Prostate gland (tissue), 2 donors: Measurements from ENCODE around the gene GPR4. TPM values are rescaled to one million over a fixed set of nuclear protein-coding genes. Genes with fewer than 3 reads are reported as not detected.
A peak's percentile ranks its signal among the peaks of the same experiment; 100 is the strongest.

Experiments
- DNase-seq: peaks from one replicate; pipeline ENCODE4 v3.0.0-alpha.2; 2019; ENCODE audit warnings: low spot score
- H3K27ac ChIP-seq, 2 donors: fragments of 200-600 bp; sonication (generic); 2 replicates each; pipeline ENCODE4 v1.5.1; 2017 to 2019
- H3K27me3 ChIP-seq: fragments of 200-600 bp; sonication (generic); replicated peaks from 2 replicates; pipeline ENCODE4 v1.5.1; 2019; ENCODE audit not compliant: insufficient read depth
- H3K36me3 ChIP-seq, 2 donors: fragments of 200-600 bp; sonication (generic); 1 replicate in 1 of 2; 2 replicates in 1 of 2; pipeline versions ENCODE4 v1.5.1 to v1.8.1; 2017 to 2019
- H3K4me1 ChIP-seq: fragments of 200-600 bp; sonication (generic); replicated peaks from 2 replicates; pipeline ENCODE4 v1.5.1; 2019
- H3K4me3 ChIP-seq, 2 donors: fragments of 200-600 bp; sonication (generic); 2 replicates each; pipeline ENCODE4 v1.5.1; 2017 to 2019
- H3K9me3 ChIP-seq: fragments of 200-600 bp; sonication (generic); 2 replicates; pipeline ENCODE4 v1.5.1; 2017
- CTCF ChIP-seq, 4 experiments: fragments of 200-600 bp in 2 of 4; fragments of 450-650 bp in 2 of 4; sonication (generic) in 2 of 4; IDR thresholded peaks; 1 replicate in 3 of 4; 2 replicates in 1 of 4; pipeline ENCODE4 v1.5.1; 2016 to 2019; ENCODE audit warnings: antibody characterized with exemption in 4 of 4, mild to moderate bottlenecking in 2 of 4, moderate library complexity in 2 of 4
- POLR2A ChIP-seq: fragments of 450-650 bp; IDR thresholded peaks from one replicate; pipeline ENCODE4 v1.6.1; 2016; ENCODE audit warnings: antibody characterized with exemption, mild to moderate bottlenecking
- POLR2AphosphoS5 ChIP-seq: sonication (generic); formaldehyde crosslinking; IDR thresholded peaks from one replicate; pipeline ENCODE4 v1.6.1; 2017; ENCODE audit warnings: antibody characterized with exemption
- WGBS: methylation state at CpG from one replicate; pipeline ENCODE4 v1.1.5; 2018; 5-methylcytosine and 5-hydroxymethylcytosine counted together
- intact Hi-C: fragments of 100-400 bp; cut with DNase I; formaldehyde crosslinking; loops from one replicate; pipeline ENCODE4 v1.14.2; 2022
- total RNA-seq, 2 donors: library from RNA; depleted of rRNA; stranded (reverse); fragments of >200 nt; gene quantifications; one replicate each; pipeline ENCODE4 v1.1.0, GENCODE V29; 2016

The GPR4 gene
- total RNA-seq, 2 donors from 2014 or later = 0.55 to 2.4 TPM

GRCh38 chr19:45575216-45575615, 26.8 kb downstream of the GPR4 start:
- H3K36me3 ChIP-seq = no peaks in the 10 kb centered on the region
- TF ChIP-seq POLR2AphosphoS5 = no peak
- TF ChIP-seq CTCF (IDR thresholded peaks at IDR 0.05) = no peak
- no peak for TF ChIP-seq POLR2A
- no peaks in the 10 kb centered on the region for H3K9me3 ChIP-seq
- H3K27me3 ChIP-seq = no peaks in the 10 kb centered on the region
- no peak overlapping the region for H3K27ac ChIP-seq
- DNase-seq = no peak
- H3K4me1 ChIP-seq = no peaks in the 10 kb centered on the region
- WGBS = 93% methylated on average over 5 of the region's 5 CpGs
- intact Hi-C loops = no loop called here
- H3K4me3 ChIP-seq = no peak overlapping the region

GRCh38 chr19:45574526-45574925, 27.5 kb downstream of the GPR4 start:
- Histone ChIP-seq H3K9me3 (no peaks in the 10 kb centered on the region), H3K4me1 (no peaks in the 10 kb centered on the region), H3K36me3 (no peaks in the 10 kb centered on the region), H3K27me3 (no peaks in the 10 kb centered on the region), H3K4me3 (no peak overlapping the region), H3K27ac (no peak overlapping the region)
- 87% methylated on average over 4 of the region's 4 CpGs for WGBS
- DNase-seq = no peak
- TF ChIP-seq POLR2A = no peak
- no peak for TF ChIP-seq CTCF (IDR thresholded peaks at IDR 0.05)
- no peak for TF ChIP-seq POLR2AphosphoS5
- intact Hi-C loops = no loop called here

- 86% methylated on average over 8 of the region's 8 CpGs for WGBS
- no peak for TF ChIP-seq CTCF (IDR thresholded peaks at IDR 0.05)
- no peak for TF ChIP-seq POLR2AphosphoS5
- TF ChIP-seq POLR2A = no peak
These were observed 30.4 kb downstream of the GPR4 start for GRCh38 chr19:45571457-45572220.

GRCh38 chr19:45569619-45570421, 32.2 kb downstream of the GPR4 start:
- H3K4me3 ChIP-seq = no peak overlapping the region
- peak; percentile 24 for DNase-seq
- peaks cover 3% of the 10 kb centered on the region for H3K4me1 ChIP-seq
- H3K27ac ChIP-seq = no peak overlapping the region
- WGBS = 55% methylated on average over 15 of the region's 15 CpGs
- intact Hi-C loops = no loop called here
- H3K9me3 ChIP-seq = no peaks in the 10 kb centered on the region
- TF ChIP-seq CTCF (IDR thresholded peaks at IDR 0.05) (peak in 3 of 4 experiments; percentile 38 to 60 (median 53)), POLR2AphosphoS5 (no peak)
- no peaks in the 10 kb centered on the region for H3K27me3 ChIP-seq
- H3K36me3 ChIP-seq = no peaks in the 10 kb centered on the region

More at GRCh38 chr19:45571457-45572220, 30.4 kb downstream of the GPR4 start:
- H3K4me1 ChIP-seq = peaks cover 3% of the 10 kb centered on the region
- no peak overlapping the region for H3K27ac ChIP-seq
- H3K27me3 ChIP-seq = no peaks in the 10 kb centered on the region
- H3K9me3 ChIP-seq = no peaks in the 10 kb centered on the region
- DNase-seq = no peak
- intact Hi-C loops = no loop called here
- no peaks in the 10 kb centered on the region for H3K36me3 ChIP-seq
- no peak overlapping the region for H3K4me3 ChIP-seq
